HEK293 (cell line): Measurements from ENCODE around the gene SYCN.

Source experiments
- CTCF ChIA-PET: fragments of 350-600 bp; formaldehyde crosslinking; extraction: SDS; loops from one replicate; lab custom pipeline; 2021; ENCODE audit warnings: antibody characterized with exemption; lab: Yijun Ruan, JAX
- POLR2A ChIA-PET: fragments of 300-600 bp; formaldehyde crosslinking; extraction: SDS; loops from one replicate; lab custom pipeline; 2020; ENCODE audit warnings: antibody characterized with exemption, inconsistent platforms; lab: Yijun Ruan, JAX
- H3K27ac ChIP-seq: fragments of 200-500 bp; sonication (Bioruptor generic); 2 replicates; pipeline ENCODE4 v1.5.1; 2014; ENCODE audit warnings: low read depth, low read length, control low read depth, inconsistent platforms; ENCODE audit errors: extremely low read depth
- H3K36me3 ChIP-seq, 2 experiments: fragments of 200-500 bp in 1 of 2; sonication (Bioruptor generic) in 1 of 2; 1 replicate in 1 of 2; 2 replicates in 1 of 2; pipeline ENCODE4 v1.5.1; 2014 to 2017; ENCODE audit warnings: inconsistent platforms in 2 of 2, low read length in 2 of 2; ENCODE audit not compliant: control insufficient read depth in 2 of 2, insufficient read depth in 1 of 2
- H3K4me1 ChIP-seq: fragments of 200-500 bp; sonication (Bioruptor generic); 2 replicates; pipeline ENCODE4 v1.5.1; 2014; ENCODE audit warnings: mild to moderate bottlenecking, low read length, inconsistent platforms; ENCODE audit not compliant: control insufficient read depth, insufficient read depth
- H3K4me3 ChIP-seq: 2 replicates; pipeline ENCODE4 v1.5.1; 2011; ENCODE audit warnings: low read depth, mild to moderate bottlenecking, control low read depth, low read length, moderate library complexity
- H3K9me3 ChIP-seq: fragments of 200-500 bp; sonication (Bioruptor generic); 2 replicates; pipeline ENCODE4 v1.5.1; 2014; ENCODE audit warnings: low read depth, low read length, inconsistent platforms; ENCODE audit not compliant: control insufficient read depth, insufficient read depth
- ATF2 ChIP-seq: fragments of 450-650 bp; formaldehyde crosslinking; IDR thresholded peaks from 2 replicates; pipeline ENCODE4 v1.5.1; 2016; ENCODE audit warnings: missing biosample characterization, missing genetic modification characterization, low read depth
- GLI2 ChIP-seq: fragments of 450-650 bp; formaldehyde crosslinking; IDR thresholded peaks from 2 replicates; pipeline ENCODE4; 2017; ENCODE audit warnings: missing biosample characterization, missing genetic modification characterization, low read depth, borderline replicate concordance
- GLI4 ChIP-seq: fragments of 450-650 bp; formaldehyde crosslinking; IDR thresholded peaks from 2 replicates; pipeline ENCODE4 v1.5.1; 2016; ENCODE audit warnings: missing biosample characterization, missing genetic modification characterization
- GLIS2 ChIP-seq: fragments of 450-650 bp; formaldehyde crosslinking; IDR thresholded peaks from 2 replicates; pipeline ENCODE4 v1.5.1; 2016; ENCODE audit warnings: missing biosample characterization, missing genetic modification characterization
- IKZF3 ChIP-seq: fragments of 450-650 bp; IDR thresholded peaks from 2 replicates; pipeline ENCODE4 v1.5.0; 2018; ENCODE audit warnings: missing biosample characterization, mild to moderate bottlenecking, missing genetic modification characterization, moderate library complexity
- KLF10 ChIP-seq: fragments of 450-650 bp; IDR thresholded peaks from 2 replicates; pipeline ENCODE4 v1.5.1; 2018; ENCODE audit warnings: missing biosample characterization, mild to moderate bottlenecking, missing genetic modification characterization
- RBAK ChIP-seq: fragments of 450-650 bp; formaldehyde crosslinking; IDR thresholded peaks from 2 replicates; pipeline ENCODE4 v1.5.1; 2016; ENCODE audit warnings: missing biosample characterization, missing genetic modification characterization
- TCF7L2 ChIP-seq: IDR thresholded peaks from 2 replicates; pipeline ENCODE4 v1.6.1; 2011; ENCODE audit warnings: low read depth, mild to moderate bottlenecking, inconsistent platforms, low read length, moderate library complexity, borderline replicate concordance
- ZFP3 ChIP-seq: fragments of 450-650 bp; formaldehyde crosslinking; IDR thresholded peaks from 2 replicates; pipeline ENCODE4 v1.5.1; 2016; ENCODE audit warnings: low read depth, missing biosample characterization, missing genetic modification characterization
- ZNF10 ChIP-seq: fragments of 450-650 bp; formaldehyde crosslinking; IDR thresholded peaks from 2 replicates; pipeline ENCODE4 v1.5.1; 2017; ENCODE audit warnings: missing biosample characterization, missing genetic modification characterization
- ZNF140 ChIP-seq: fragments of 450-650 bp; formaldehyde crosslinking; IDR thresholded peaks from 2 replicates; pipeline ENCODE4 v1.5.1; 2016; ENCODE audit warnings: missing biosample characterization, missing genetic modification characterization
- ZNF175 ChIP-seq: fragments of 450-650 bp; formaldehyde crosslinking; IDR thresholded peaks from 2 replicates; pipeline ENCODE4 v1.5.1; 2016; ENCODE audit warnings: missing biosample characterization, missing genetic modification characterization
- ZNF280C ChIP-seq: fragments of 450-650 bp; formaldehyde crosslinking; IDR thresholded peaks from 2 replicates; pipeline ENCODE4 v1.5.1; 2016; ENCODE audit warnings: missing biosample characterization, missing genetic modification characterization
- ZNF324 ChIP-seq: fragments of 450-650 bp; formaldehyde crosslinking; IDR thresholded peaks from 2 replicates; pipeline ENCODE4 v1.5.1; 2016; ENCODE audit warnings: missing biosample characterization, missing genetic modification characterization
- ZNF362 ChIP-seq: fragments of 450-650 bp; formaldehyde crosslinking; IDR thresholded peaks from 2 replicates; pipeline ENCODE4 v1.5.1; 2016; ENCODE audit warnings: missing biosample characterization, missing genetic modification characterization
- ZNF391 ChIP-seq: fragments of 450-650 bp; formaldehyde crosslinking; IDR thresholded peaks from 2 replicates; pipeline ENCODE4 v1.5.1; 2016; ENCODE audit warnings: low read depth, missing biosample characterization, missing genetic modification characterization, borderline replicate concordance
- ZNF48 ChIP-seq: fragments of 450-650 bp; formaldehyde crosslinking; IDR thresholded peaks from 2 replicates; pipeline ENCODE4 v1.5.1; 2016; ENCODE audit warnings: missing biosample characterization, missing genetic modification characterization
- ZNF548 ChIP-seq: fragments of 450-650 bp; formaldehyde crosslinking; IDR thresholded peaks from 2 replicates; pipeline ENCODE4 v1.5.1; 2016; ENCODE audit warnings: missing biosample characterization, missing genetic modification characterization
- ZNF580 ChIP-seq: fragments of 450-650 bp; formaldehyde crosslinking; IDR thresholded peaks from 2 replicates; pipeline ENCODE4 v1.5.1; 2016; ENCODE audit warnings: missing biosample characterization, missing genetic modification characterization
- ZNF600 ChIP-seq: fragments of 450-650 bp; formaldehyde crosslinking; IDR thresholded peaks from 2 replicates; pipeline ENCODE4 v1.5.1; 2016; ENCODE audit warnings: missing biosample characterization, missing genetic modification characterization
- ZNF624 ChIP-seq: fragments of 450-650 bp; formaldehyde crosslinking; IDR thresholded peaks from 2 replicates; pipeline ENCODE4 v1.5.1; 2017; ENCODE audit warnings: missing biosample characterization, missing genetic modification characterization
- ZNF626 ChIP-seq: fragments of 450-650 bp; sonication (Bioruptor Pico); formaldehyde crosslinking; IDR thresholded peaks from 2 replicates; pipeline ENCODE4 v1.5.1; 2018; ENCODE audit warnings: missing biosample characterization, missing genetic modification characterization, inconsistent platforms
- ZNF654 ChIP-seq: fragments of 450-650 bp; formaldehyde crosslinking; IDR thresholded peaks from 2 replicates; pipeline ENCODE4 v1.5.1; 2016; ENCODE audit warnings: low read depth, missing biosample characterization, missing genetic modification characterization
- ZNF670 ChIP-seq: fragments of 450-650 bp; formaldehyde crosslinking; IDR thresholded peaks from 2 replicates; pipeline ENCODE4 v1.5.1; 2016; ENCODE audit warnings: missing biosample characterization, missing genetic modification characterization, low read depth
- ZNF747 ChIP-seq: fragments of 450-650 bp; formaldehyde crosslinking; IDR thresholded peaks from 2 replicates; pipeline ENCODE4 v1.5.1; 2016; ENCODE audit warnings: missing biosample characterization, missing genetic modification characterization
- ZNF785 ChIP-seq: fragments of 450-650 bp; formaldehyde crosslinking; IDR thresholded peaks from 2 replicates; pipeline ENCODE4 v1.5.1; 2016; ENCODE audit warnings: missing biosample characterization, missing genetic modification characterization
- ZSCAN23 ChIP-seq: fragments of 450-650 bp; formaldehyde crosslinking; IDR thresholded peaks from 2 replicates; pipeline ENCODE4 v1.5.1; 2016; ENCODE audit warnings: missing biosample characterization, missing genetic modification characterization
- ZSCAN5A ChIP-seq: fragments of 450-650 bp; formaldehyde crosslinking; IDR thresholded peaks from 2 replicates; pipeline ENCODE4 v1.5.1; 2016; ENCODE audit warnings: missing biosample characterization, missing genetic modification characterization

Gene SYCN

GRCh38 chr19:39200066-39200802 lies 3.8 kb downstream of the SYCN start:
- Histone ChIP-seq H3K4me1 (peaks cover 8% of the 10 kb centered on the region), H3K36me3 (no peaks in the 10 kb centered on the region), H3K9me3 (no peaks in the 10 kb centered on the region), H3K27ac (no peak overlapping the region)
- POLR2A ChIA-PET, result no interaction called here
- CTCF ChIA-PET, result interaction anchor here (2.1 kb wide), 1 partner anchor 78 kb away, joined by 10 read pairs; no protein-coding TSS in a partner anchor
- no peak for TF ChIP-seq TCF7L2
- TF ChIP-seq ZNF747 (tag by site-specific recombination), result no peak
- no peak for TF ChIP-seq ZNF140 (tag by site-specific recombination)
- no peak for TF ChIP-seq ZSCAN23
- TF ChIP-seq ZNF670 (tag by site-specific recombination), result no peak
- TF ChIP-seq ZNF175 (tag by site-specific recombination), result no peak
- no peak for TF ChIP-seq ZNF280C (tag by site-specific recombination)
- TF ChIP-seq ZNF362 (tag by site-specific recombination), result no peak
- no peak for TF ChIP-seq GLIS2
- TF ChIP-seq GLI4 (tag by site-specific recombination), result no peak
- no peak for TF ChIP-seq ZNF626 (tag by site-specific recombination)
- TF ChIP-seq ATF2 (tag by site-specific recombination), result no peak
- TF ChIP-seq IKZF3 (tag by site-specific recombination), result no peak
- no peak for TF ChIP-seq ZNF391
- no peak for TF ChIP-seq GLI2 (tag by site-specific recombination)
- no peak for TF ChIP-seq RBAK (tag by site-specific recombination)
- TF ChIP-seq ZNF48 (tag by site-specific recombination), result no peak
- TF ChIP-seq, all 188 proteins: peak for 0
- no peak overlapping the region for H3K4me3 ChIP-seq

GRCh38 chr19:39199025-39199424 lies 5.0 kb downstream of the SYCN start:
- ChIA-PET POLR2A (interaction anchor here (1.4 kb wide), 1 partner anchor 237 kb away, joined by 3 read pairs; the partner anchor contains the start of gene RPS16), CTCF (interaction anchor here (0.5 to 2.1 kb wide), 11 partner anchors 11 to 147 kb away, joined by 3 to 14 read pairs (median 5); no protein-coding TSS in a partner anchor)
- no peaks in the 10 kb centered on the region for H3K4me1 ChIP-seq
- TF ChIP-seq ZNF785 (tag by site-specific recombination) (no peak), ZNF600 (no peak), ZNF548 (tag by site-specific recombination) (no peak), ZNF624 (tag by site-specific recombination) (no peak), ZFP3 (tag by site-specific recombination) (no peak), ZNF654 (no peak), ZNF10 (tag by site-specific recombination) (no peak), KLF10 (tag by site-specific recombination) (no peak), ZSCAN5A (no peak), ZNF324 (no peak), ZNF580 (no peak)
- no peaks in the 10 kb centered on the region for H3K36me3 ChIP-seq
- no peak overlapping the region for H3K27ac ChIP-seq
- no peak overlapping the region for H3K4me3 ChIP-seq
- H3K9me3 ChIP-seq, result no peaks in the 10 kb centered on the region
